ENCODE data around the gene ATP11C.
A peak's percentile ranks its signal among the peaks of the same experiment; 100 is the strongest.
"Not testable (repeated sequence)": the region's sequence is repeated elsewhere in the genome, so short reads cannot be mapped to it uniquely, and the experiment has no call there.

ATP11C gene

DNA sequence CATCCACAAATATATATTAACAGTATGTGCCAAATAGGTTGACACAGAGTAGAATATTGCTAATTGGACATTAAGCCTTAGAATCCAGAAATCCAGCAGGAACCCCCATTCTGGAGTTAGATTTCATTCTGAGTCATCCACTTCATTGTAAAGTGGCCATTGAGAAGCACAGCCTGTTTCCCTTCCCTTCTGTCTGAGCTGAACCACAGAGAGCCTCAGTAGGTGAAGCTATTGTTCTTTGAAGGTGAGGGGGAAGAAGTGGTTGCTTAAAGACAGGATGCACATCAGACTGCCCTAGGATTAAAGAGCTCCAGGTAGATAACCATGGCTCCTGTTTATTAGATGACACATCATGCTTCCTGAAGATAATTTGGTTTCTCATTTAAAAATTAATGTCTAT, 194.3 kb downstream of the ATP11C start:
- Mint-ChIP-seq H3K4me1 (ENCODE audit: low read depth) (no peaks in the 10 kb centered on the region), H3K4me3 (no peak overlapping the region), H3K27me3 (no peaks in the 10 kb centered on the region), H3K36me3 (ENCODE audit: low read depth) (peaks cover 34% of the 10 kb centered on the region), H3K27ac (no peak overlapping the region), H3K9me3 (no peaks in the 10 kb centered on the region)
- intact Hi-C loops (cut with micrococcal nuclease), result no loop called here

DNA sequence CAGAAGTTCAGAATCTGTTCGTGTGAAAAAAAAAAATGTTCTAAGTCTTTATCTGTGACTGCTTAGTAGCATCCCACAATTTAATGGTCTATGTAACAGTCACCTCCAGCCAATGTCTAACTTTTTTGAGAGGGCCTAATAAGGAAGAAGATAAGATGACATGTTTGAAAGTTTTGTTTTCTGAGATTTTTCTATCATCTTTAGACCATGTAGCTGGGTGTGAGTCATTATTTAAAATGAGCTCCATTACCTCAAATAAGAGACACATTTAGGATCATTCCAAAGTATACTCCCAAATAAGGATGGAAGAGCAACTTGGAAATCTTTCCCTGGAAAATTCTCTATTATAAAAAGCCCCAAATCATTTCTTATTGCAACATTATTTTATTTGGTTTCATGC, 196.7 kb downstream of the ATP11C start:
- Mint-ChIP-seq H3K27ac (no peak overlapping the region), H3K36me3 (ENCODE audit: low read depth) (peaks cover 37% of the 10 kb centered on the region), H3K27me3 (no peaks in the 10 kb centered on the region), H3K9me3 (no peaks in the 10 kb centered on the region), H3K4me3 (no peak overlapping the region), H3K4me1 (ENCODE audit: low read depth) (no peaks in the 10 kb centered on the region)
- intact Hi-C loops (cut with micrococcal nuclease), result no loop called here

DNA sequence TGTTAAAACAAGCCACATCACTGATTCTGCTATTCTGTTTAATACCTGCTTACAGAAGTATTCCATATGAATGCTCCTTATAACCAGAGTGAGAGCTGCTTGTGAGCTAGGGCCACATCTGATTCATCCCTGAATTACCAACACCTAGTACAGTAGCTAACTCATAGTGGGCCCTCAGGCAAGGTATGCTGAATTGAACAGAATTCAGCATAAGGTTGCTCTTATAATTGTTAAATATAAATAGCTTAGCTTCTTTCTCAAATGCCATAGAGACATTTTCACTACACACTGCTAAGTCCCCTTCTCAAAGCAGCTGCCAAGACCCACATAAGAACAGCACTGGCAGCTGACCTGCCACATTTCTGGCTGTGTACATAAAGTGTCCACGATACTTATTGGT, 197.9 kb downstream of the ATP11C start:
- H3K36me3 Mint-ChIP-seq (ENCODE audit: low read depth), result peaks cover 28% of the 10 kb centered on the region
- no peaks in the 10 kb centered on the region for H3K9me3 Mint-ChIP-seq
- H3K27me3 Mint-ChIP-seq, result no peaks in the 10 kb centered on the region
- H3K4me1 Mint-ChIP-seq (ENCODE audit: low read depth), result no peaks in the 10 kb centered on the region
- no peak overlapping the region for H3K27ac Mint-ChIP-seq
- H3K4me3 Mint-ChIP-seq, result no peak overlapping the region
- intact Hi-C loops (cut with micrococcal nuclease), result no loop called here

DNA sequence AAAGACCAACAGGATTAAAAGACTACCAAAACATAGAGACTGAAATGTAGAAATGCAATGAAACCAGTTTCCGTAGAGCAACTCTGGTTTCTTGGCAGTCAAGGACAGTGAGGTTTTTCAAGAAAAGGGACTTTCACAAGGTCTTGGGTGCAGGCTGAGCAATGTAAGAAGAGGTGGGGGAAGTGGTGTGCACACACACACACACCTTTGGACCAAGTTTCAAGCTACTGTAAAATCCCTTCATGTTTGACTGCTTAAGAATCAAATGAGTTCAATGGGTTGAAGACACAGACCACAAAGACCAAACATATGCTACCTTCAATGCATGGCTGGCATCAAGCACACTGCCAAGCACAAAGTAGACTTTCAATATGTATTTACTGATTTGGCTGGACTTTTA, 207.1 kb downstream of the ATP11C start:
- Mint-ChIP-seq H3K36me3 (ENCODE audit: low read depth) (peaks cover 12% of the 10 kb centered on the region), H3K27ac (no peak overlapping the region)

DNA sequence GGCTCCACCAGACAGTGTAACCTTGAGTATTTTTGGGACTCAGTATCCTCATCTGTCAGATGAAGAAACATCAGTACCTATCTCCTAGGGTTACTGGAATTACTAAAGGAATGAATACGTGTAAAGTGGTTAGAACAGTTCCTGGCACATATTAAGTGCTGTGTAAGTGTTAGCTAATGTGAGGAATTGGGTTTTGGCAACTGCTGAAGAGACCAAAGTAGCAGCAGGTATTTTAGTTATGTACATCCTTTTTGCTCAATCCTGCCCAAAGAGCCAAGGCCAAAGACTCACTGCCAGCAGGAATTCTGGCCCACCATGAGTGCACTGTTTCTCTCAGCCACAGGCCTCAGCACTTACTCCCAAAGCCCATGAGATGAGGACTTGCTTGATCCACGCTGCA, 208.2 kb downstream of the ATP11C start:
- Mint-ChIP-seq H3K4me1 (ENCODE audit: low read depth) (no peaks in the 10 kb centered on the region), H3K36me3 (ENCODE audit: low read depth) (peaks cover 18% of the 10 kb centered on the region), H3K9me3 (no peaks in the 10 kb centered on the region), H3K4me3 (no peak overlapping the region), H3K27me3 (no peaks in the 10 kb centered on the region), H3K27ac (no peak overlapping the region)
- intact Hi-C loops (cut with micrococcal nuclease), result no loop called here

More for the DNA sequence above, 207.1 kb downstream of the ATP11C start:
- H3K9me3 Mint-ChIP-seq, result no peaks in the 10 kb centered on the region
- H3K4me3 Mint-ChIP-seq, result no peak overlapping the region
- intact Hi-C loops (cut with micrococcal nuclease), result no loop called here
- H3K4me1 Mint-ChIP-seq (ENCODE audit: low read depth), result no peaks in the 10 kb centered on the region
- no peaks in the 10 kb centered on the region for H3K27me3 Mint-ChIP-seq

DNA sequence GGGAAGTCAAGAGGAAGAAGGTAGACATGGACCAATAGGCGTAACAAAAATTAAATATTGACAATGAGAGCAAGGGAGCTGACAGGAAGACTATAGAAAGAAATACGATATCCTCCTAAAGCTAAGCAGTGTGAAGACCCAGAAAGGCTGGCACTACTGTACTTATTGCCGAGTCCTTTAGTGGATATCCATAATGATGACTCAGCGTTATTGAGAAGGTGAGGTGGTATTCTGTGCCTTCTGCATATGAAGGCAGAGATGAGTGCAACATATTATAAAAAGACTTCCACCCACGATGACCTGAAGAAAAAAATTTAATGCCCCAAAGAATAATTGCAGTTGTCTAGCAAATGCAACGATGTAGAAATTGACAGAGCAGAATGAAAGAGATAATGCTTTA, 211.9 kb downstream of the ATP11C start:
- no peaks in the 10 kb centered on the region for H3K4me1 Mint-ChIP-seq (ENCODE audit: low read depth)
- no peaks in the 10 kb centered on the region for H3K27me3 Mint-ChIP-seq
- intact Hi-C loops (cut with micrococcal nuclease), result no loop called here
- H3K27ac Mint-ChIP-seq, result no peak overlapping the region
- H3K4me3 Mint-ChIP-seq, result no peak overlapping the region
- peaks cover 7% of the 10 kb centered on the region for H3K36me3 Mint-ChIP-seq (ENCODE audit: low read depth)
- no peaks in the 10 kb centered on the region for H3K9me3 Mint-ChIP-seq

DNA sequence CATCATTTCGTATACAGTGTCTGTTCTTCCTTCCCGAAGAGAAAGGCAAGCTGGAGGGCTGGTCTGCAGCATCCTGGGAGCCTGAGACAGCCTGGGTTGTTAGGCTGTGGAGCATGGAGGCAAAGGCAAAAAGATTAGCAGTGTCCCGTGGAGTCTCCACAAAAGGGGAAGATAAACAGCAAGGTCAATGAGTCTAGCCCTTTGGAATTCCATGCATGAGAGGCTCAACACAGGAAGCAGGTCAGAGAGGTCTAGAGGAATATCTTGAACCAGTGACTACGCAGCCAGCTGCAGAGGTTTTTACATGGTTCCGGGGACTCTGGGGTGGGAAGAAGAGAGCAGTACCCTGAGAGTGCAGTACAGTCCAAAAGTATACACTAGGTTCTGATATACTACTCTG, 212.7 kb downstream of the ATP11C start:
- intact Hi-C loops (cut with micrococcal nuclease), result no loop called here
- H3K27me3 Mint-ChIP-seq, result no peaks in the 10 kb centered on the region
- H3K4me3 Mint-ChIP-seq, result no peak overlapping the region
- H3K4me1 Mint-ChIP-seq (ENCODE audit: low read depth), result no peaks in the 10 kb centered on the region
- no peak overlapping the region for H3K27ac Mint-ChIP-seq
- no peaks in the 10 kb centered on the region for H3K9me3 Mint-ChIP-seq
- H3K36me3 Mint-ChIP-seq (ENCODE audit: low read depth), result peaks cover 7% of the 10 kb centered on the region

DNA sequence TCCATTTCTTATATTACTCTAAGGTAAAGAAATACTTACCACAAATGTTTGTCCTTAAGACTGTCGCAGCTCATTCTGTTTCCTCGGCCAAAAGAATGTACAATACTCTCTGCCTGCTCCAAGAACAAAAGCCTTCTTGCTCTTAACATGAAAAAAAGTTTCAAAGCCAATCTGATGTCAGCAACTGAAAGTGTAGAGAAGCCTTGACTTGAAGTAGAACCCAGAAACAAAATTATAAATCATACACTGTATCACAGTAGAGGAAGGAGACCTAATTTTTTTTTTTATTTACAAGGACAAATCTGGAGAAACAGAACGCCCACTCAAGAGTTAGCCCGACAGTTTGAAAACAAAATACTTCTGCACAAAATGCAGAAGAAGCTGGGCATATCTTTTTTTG, 224.8 kb downstream of the ATP11C start, which contains the start of gene MCF2:
MCF2 (minus strand) TSS at position 101 of the 400 bp plus-strand sequence. CDS start 56,423 bp downstream, outside the sequence.
- Mint-ChIP-seq H3K27ac (no peak within 1 kb of the TSS), H3K4me1 (ENCODE audit: low read depth) (no peaks in the 10 kb centered on the region), H3K4me3 (no peak within 1 kb of the TSS), H3K36me3 (ENCODE audit: low read depth) (no peaks in the 10 kb centered on the region), H3K9me3 (no peaks in the 10 kb centered on the region), H3K27me3 (no peaks in the 10 kb centered on the region)
- intact Hi-C loops (cut with micrococcal nuclease), result no loop called here

DNA sequence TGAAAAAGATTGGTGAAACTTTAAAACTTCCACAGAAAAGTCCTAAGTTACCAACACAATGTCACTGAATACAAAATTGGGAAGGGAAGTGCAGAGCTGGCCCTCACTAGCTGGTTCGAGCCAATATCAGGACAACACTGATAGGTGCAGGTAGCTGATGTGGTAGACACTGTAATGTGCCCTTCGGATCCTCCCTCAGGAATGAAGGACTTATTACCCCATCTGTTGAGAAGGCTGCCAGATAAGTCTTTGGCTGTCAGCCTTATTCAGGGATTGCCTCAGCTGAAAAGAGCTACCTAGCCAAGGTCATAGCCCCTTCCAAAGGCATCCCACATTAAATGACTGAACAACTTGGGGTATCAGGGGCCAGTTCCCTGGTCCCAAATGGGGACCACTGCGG, 230.2 kb downstream of the ATP11C start:
- Mint-ChIP-seq H3K4me1 (ENCODE audit: low read depth) (no peaks in the 10 kb centered on the region), H3K9me3 (no peaks in the 10 kb centered on the region), H3K36me3 (ENCODE audit: low read depth) (no peaks in the 10 kb centered on the region), H3K4me3 (no peak overlapping the region), H3K27me3 (no peaks in the 10 kb centered on the region), H3K27ac (no peak overlapping the region)
- intact Hi-C loops (cut with micrococcal nuclease), result no loop called here

DNA sequence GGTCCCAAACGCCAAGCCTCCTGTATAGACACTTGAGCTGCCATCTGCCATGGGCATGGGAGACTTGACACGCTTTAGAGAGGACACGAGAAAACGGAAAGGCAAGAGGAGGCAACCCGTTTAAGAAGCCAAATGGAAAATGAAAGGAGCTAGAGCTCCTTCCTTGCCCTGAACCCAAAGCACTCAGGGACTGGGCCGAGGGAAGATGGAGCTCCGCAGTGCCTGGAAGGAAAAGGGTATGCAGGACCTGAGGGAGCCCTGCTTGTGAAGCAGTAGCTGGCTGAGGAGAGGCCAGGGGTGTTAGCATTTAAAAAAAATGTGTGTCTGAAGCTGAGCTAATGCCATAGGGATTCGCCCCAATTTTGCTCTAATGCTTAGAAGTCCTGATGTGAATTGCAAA, 239.9 kb downstream of the ATP11C start:
- Mint-ChIP-seq H3K27ac (no peak overlapping the region), H3K27me3 (peaks cover 36% of the 10 kb centered on the region), H3K9me3 (no peaks in the 10 kb centered on the region), H3K4me1 (ENCODE audit: low read depth) (peaks cover 5% of the 10 kb centered on the region), H3K36me3 (ENCODE audit: low read depth) (no peaks in the 10 kb centered on the region), H3K4me3 (peak overlapping the region; percentile 54)
- intact Hi-C loops (cut with micrococcal nuclease), result no loop called here

DNA sequence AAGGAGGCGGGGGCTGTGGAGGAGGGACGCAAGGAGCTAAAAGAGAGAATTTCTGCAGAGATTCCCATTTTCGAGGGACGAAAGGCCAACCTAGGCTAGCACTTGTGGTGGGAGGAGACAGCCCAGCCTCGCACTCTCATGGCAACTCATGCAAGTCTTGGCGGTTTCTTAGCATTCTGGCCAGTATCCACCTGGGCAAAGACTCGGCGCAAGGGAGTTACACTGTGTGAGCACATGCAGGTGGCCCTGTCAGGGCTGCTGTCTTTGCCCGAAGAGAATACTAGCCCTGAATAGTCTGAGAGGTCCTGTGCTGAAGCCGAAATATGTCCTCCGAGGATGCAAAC, 240.4 kb downstream of the ATP11C start:
- Mint-ChIP-seq H3K27ac (no peak overlapping the region), H3K4me3 (peak overlapping the region; percentile 54), H3K9me3 (no peaks in the 10 kb centered on the region), H3K36me3 (ENCODE audit: low read depth) (no peaks in the 10 kb centered on the region), H3K27me3 (peaks cover 36% of the 10 kb centered on the region), H3K4me1 (ENCODE audit: low read depth) (peaks cover 5% of the 10 kb centered on the region)
- intact Hi-C loops (cut with micrococcal nuclease), result no loop called here

DNA sequence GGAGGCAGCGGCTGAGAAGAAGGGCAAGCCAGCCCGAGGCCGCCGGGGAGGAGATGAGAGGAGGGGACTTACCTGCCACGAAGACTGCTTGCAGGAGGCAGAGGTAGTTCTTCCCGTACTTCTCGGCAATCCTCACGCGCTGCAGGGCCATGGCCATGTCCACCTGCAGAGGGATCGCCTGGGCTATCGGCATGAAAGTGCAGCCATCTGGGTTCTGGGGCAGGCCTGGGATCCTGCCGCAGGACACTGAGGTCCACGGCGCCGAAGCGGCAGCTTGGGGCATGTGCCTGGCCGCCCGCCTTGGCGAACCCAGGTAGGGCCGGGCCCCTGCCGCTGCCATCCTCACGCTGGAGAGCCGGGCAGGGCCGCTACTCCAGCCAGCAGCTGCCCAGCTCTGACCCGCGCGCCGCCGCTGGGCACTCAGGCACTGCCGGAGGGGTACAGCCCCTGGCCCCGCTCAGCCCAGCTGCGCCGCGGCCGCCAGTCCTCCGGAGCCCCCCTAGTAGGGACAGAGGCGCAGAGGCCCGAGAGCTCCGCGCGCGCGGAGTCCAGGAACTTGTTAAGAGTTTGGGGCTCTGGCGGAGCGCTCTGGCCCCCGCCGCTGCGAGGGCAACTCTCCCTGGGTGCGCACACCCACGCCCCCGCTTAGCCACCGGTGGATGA, 240.9 kb downstream of the ATP11C start:
- Mint-ChIP-seq H3K9me3 (no peaks in the 10 kb centered on the region), H3K36me3 (ENCODE audit: low read depth) (no peaks in the 10 kb centered on the region), H3K4me1 (ENCODE audit: low read depth) (peaks cover 5% of the 10 kb centered on the region), H3K27ac (no peak overlapping the region), H3K27me3 (peaks cover 38% of the 10 kb centered on the region), H3K4me3 (no peak overlapping the region)
- intact Hi-C loops (cut with micrococcal nuclease), result no loop called here

DNA sequence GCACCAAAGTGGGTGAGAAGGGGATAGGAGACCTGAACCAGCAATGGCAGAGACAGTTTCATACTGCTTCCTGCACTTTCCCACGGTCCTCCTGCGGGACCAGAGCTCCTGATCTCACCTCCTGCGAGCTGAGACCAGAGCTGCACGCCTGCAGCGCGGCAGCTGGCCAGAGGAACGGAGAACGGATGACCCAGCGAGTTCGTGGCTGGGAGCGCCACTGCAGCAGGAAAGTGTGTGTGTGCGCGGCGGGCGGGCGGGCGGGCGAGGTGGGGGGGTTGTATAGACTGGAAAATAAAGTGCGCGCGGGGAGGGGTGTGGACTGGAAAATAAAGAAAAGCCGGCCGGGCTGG, 241.4 kb downstream of the ATP11C start:
- no peak overlapping the region for H3K27ac Mint-ChIP-seq
- no peak overlapping the region for H3K4me3 Mint-ChIP-seq
- no peaks in the 10 kb centered on the region for H3K36me3 Mint-ChIP-seq (ENCODE audit: low read depth)
- H3K9me3 Mint-ChIP-seq, result no peaks in the 10 kb centered on the region
- peaks cover 5% of the 10 kb centered on the region for H3K4me1 Mint-ChIP-seq (ENCODE audit: low read depth)
- intact Hi-C loops (cut with micrococcal nuclease), result no loop called here
- peaks cover 38% of the 10 kb centered on the region for H3K27me3 Mint-ChIP-seq

DNA sequence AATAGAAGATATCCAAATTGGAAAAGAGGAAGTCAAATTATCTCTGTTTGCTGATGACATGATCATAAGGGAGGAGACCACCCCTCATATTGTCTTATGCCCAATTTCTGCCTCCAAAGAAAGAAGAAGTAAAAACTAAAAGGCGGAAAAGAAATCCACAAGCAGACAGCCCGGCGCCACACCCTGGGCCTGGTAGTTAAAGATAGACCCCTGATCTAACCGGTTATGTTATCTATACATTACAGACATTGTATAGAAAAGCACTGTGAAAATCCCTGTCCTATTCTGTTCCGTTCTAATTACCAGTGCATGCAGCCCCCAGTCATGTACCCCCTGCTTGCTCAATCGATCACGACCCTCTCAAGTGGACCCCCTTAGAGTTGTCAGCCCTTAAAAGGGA, 247.7 kb downstream of the ATP11C start:
- not testable (repeated sequence) for H3K4me3 Mint-ChIP-seq, H3K27me3 Mint-ChIP-seq

DNA sequence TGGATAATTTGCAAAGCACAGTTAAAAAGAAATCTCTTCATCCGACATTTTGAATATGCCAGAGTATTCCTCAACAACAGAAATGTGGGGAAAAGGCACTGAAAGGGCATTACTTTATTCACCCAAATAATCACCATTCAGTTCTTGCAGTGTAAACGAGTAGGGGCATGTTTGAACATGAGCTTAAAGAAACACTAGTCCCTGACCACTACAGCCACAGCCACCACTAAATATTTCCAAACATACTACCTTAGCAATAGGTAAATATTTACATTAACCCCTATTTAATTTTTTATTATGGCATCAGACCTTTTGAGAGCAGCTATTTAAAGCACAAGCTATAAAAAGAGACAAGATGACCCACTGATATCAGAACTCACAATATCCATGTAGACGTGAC, 252.5 kb downstream of the ATP11C start:
- H3K4me1 Mint-ChIP-seq (ENCODE audit: low read depth), result no peaks in the 10 kb centered on the region
- peaks cover under 1% of the 10 kb centered on the region for H3K27me3 Mint-ChIP-seq
- intact Hi-C loops (cut with micrococcal nuclease), result no loop called here
- H3K4me3 Mint-ChIP-seq, result no peak overlapping the region
- no peak overlapping the region for H3K27ac Mint-ChIP-seq
- H3K36me3 Mint-ChIP-seq (ENCODE audit: low read depth), result no peaks in the 10 kb centered on the region
- H3K9me3 Mint-ChIP-seq, result peaks cover 7% of the 10 kb centered on the region

More for the DNA sequence above, 247.7 kb downstream of the ATP11C start:
- intact Hi-C loops (cut with micrococcal nuclease); H3K9me3 Mint-ChIP-seq; H3K36me3 Mint-ChIP-seq (ENCODE audit: low read depth); H3K27ac Mint-ChIP-seq; H3K4me1 Mint-ChIP-seq (ENCODE audit: low read depth): not testable (repeated sequence)

All from dendritic cell treated with granulocyte-macrophage colony-stimulating factor and Interleukin-4, amounts not matched to agents 40 ng/mL and 50 ng/mL, for 4 days (primary cell).